Right atrium auricular region (tissue), 2 donors: Measurements from ENCODE around the gene CTDNEP1. TPM values are rescaled to one million over a fixed set of nuclear protein-coding genes. Genes with fewer than 3 reads are reported as not detected.

Experiments used
- DNase-seq: peaks from one replicate; pipeline ENCODE4 v3.0.0-alpha.2; 2019; ENCODE audit warnings: low spot score
- H3K27ac ChIP-seq, 2 donors: fragments of 200-600 bp; sonication (generic); 1 replicate in 1 of 2; 2 replicates in 1 of 2; pipeline ENCODE4 v1.5.1; 2016 to 2019
- H3K27me3 ChIP-seq, 2 donors: fragments of 200-600 bp; sonication (generic); one replicate each; pipeline versions ENCODE4 v1.5.1 to v1.6.0; 2017 to 2019
- H3K36me3 ChIP-seq: fragments of 200-600 bp; sonication (generic); one replicate; pipeline ENCODE4 v1.5.1; 2016
- H3K4me1 ChIP-seq, 2 donors: fragments of 200-600 bp; sonication (generic); one replicate each; pipeline versions ENCODE4 v1.5.1 to v1.6.0; 2017 to 2019
- H3K4me3 ChIP-seq, 2 donors: fragments of 200-600 bp; sonication (generic); 1 replicate in 1 of 2; 2 replicates in 1 of 2; pipeline ENCODE4 v1.5.1; 2017 to 2019; ENCODE audit warnings: mild to moderate bottlenecking in 1 of 2, moderate library complexity in 1 of 2
- H3K9me3 ChIP-seq, 2 donors: fragments of 200-600 bp; sonication (generic); one replicate each; pipeline ENCODE4 v1.5.1; 2019
- CTCF ChIP-seq, 2 donors: fragments of 200-600 bp; sonication (generic); IDR thresholded peaks; one replicate each; pipeline ENCODE4 v1.5.1; 2019; ENCODE audit warnings: antibody characterized with exemption in 2 of 2
- total RNA-seq, 2 donors: library from RNA; depleted of rRNA; stranded (reverse); fragments of >200 nt; gene quantifications; one replicate each; pipeline ENCODE4 v1.1.0, GENCODE V29; 2016

The CTDNEP1 gene
- total RNA-seq, 2 donors from 2014 or later, result 55.0 to 77.2 TPM

DNA sequence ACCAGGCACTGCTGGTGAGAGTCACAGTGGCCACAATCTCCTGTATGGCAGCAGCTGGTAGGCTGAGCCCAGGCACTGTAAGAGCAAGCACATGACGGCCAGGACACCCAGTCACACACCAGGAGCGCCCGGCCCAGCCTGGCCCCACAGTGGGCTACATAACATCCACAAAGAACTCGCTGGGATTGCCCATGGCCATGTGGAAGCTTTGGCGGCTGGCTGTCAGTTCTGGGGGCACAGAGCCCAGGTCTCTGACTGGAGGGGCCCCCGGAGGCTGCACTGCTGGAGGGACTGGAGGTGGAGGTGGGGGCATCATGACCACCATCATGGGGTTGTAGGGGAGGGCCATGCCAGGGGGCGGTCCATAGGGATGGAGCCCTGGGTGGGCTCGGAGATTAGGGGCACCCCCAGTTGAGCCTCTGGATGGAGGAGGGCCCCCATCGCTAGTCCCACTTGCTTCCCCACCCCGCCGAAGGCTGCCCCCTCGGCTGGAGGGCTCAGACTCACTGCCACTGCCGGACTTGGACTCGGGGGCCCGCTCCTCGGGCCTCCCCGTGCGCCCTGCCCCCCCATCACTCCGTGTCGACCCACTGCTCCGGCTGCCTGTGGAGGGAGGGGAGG is 25.7 kb downstream of the CTDNEP1 start:
- peaks cover 93% of the 10 kb centered on the region for H3K36me3 ChIP-seq
- no peak overlapping the region for H3K4me3 ChIP-seq
- no peaks in the 10 kb centered on the region for H3K27me3 ChIP-seq
- H3K4me1 ChIP-seq, result peaks cover 0 to 28% of the 10 kb centered on the region in 2 donors
- TF ChIP-seq CTCF (IDR thresholded peaks at IDR 0.05), result no peak
- no peak overlapping the region for H3K27ac ChIP-seq
- H3K9me3 ChIP-seq, result no peaks in the 10 kb centered on the region
- DNase-seq, result no peak

GRCh38 chr17:7224661-7225111 is 26.8 kb downstream of the CTDNEP1 start:
- Histone ChIP-seq H3K27me3 (no peaks in the 10 kb centered on the region), H3K27ac (no peak overlapping the region), H3K36me3 (peaks cover 86% of the 10 kb centered on the region), H3K4me3 (no peak overlapping the region), H3K4me1 (peaks cover 0 to 34% of the 10 kb centered on the region in 2 donors), H3K9me3 (no peaks in the 10 kb centered on the region)
- DNase-seq, result no peak
- no peak for TF ChIP-seq CTCF (IDR thresholded peaks at IDR 0.05)

GRCh38 chr17:7224110-7224509 is 27.4 kb downstream of the CTDNEP1 start:
- no peak for DNase-seq
- no peaks in the 10 kb centered on the region for H3K9me3 ChIP-seq
- no peak overlapping the region for H3K27ac ChIP-seq
- H3K4me3 ChIP-seq, result no peak overlapping the region
- peaks cover 0 to 39% of the 10 kb centered on the region in 2 donors for H3K4me1 ChIP-seq
- no peak for TF ChIP-seq CTCF (IDR thresholded peaks at IDR 0.05)
- no peaks in the 10 kb centered on the region for H3K27me3 ChIP-seq
- H3K36me3 ChIP-seq, result peaks cover 80% of the 10 kb centered on the region

- Histone ChIP-seq H3K9me3 (no peaks in the 10 kb centered on the region), H3K36me3 (peaks cover 73% of the 10 kb centered on the region), H3K4me1 (peaks cover 0 to 47% of the 10 kb centered on the region in 2 donors), H3K27ac (no peak overlapping the region), H3K27me3 (no peaks in the 10 kb centered on the region), H3K4me3 (no peak overlapping the region)
- no peak for TF ChIP-seq CTCF (IDR thresholded peaks at IDR 0.05)
- DNase-seq, result no peak
These were observed 28.2 kb downstream of the CTDNEP1 start for GRCh38 chr17:7223375-7223774.

DNA sequence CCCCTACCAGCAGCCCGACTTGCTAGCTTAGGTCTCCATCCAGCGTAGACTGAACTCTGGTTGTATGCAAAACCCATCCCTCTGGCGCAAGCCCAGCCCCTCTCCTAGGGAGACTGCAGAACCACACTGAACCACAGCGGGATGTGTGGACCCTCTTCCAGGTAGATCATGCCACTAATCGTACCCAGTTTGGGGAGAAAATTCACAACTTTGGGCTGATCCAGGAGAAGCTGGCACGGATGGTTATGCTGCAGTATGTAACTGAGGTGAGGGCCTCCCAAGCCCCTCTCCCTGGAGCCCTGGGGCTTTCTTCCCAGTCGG is 28.6 kb downstream of the CTDNEP1 start:
- H3K4me1 ChIP-seq, result peaks cover 0 to 51% of the 10 kb centered on the region in 2 donors

More for the DNA sequence above, 28.6 kb downstream of the CTDNEP1 start:
- DNase-seq, result no peak
- no peak for TF ChIP-seq CTCF (IDR thresholded peaks at IDR 0.05)
- H3K27ac ChIP-seq, result no peak overlapping the region
- H3K4me3 ChIP-seq, result no peak overlapping the region
- H3K27me3 ChIP-seq, result no peaks in the 10 kb centered on the region
- H3K9me3 ChIP-seq, result no peaks in the 10 kb centered on the region
- H3K36me3 ChIP-seq, result peaks cover 68% of the 10 kb centered on the region
